HL-60 (cell line): ENCODE data around the gene COMMD10.

Experiments
- DNase-seq, 2 experiments: peaks; one replicate each; pipeline ENCODE4 v3.0.0-alpha.2; 2010 to 2020; ENCODE audit warnings: low read depth in 1 of 2, low spot score in 1 of 2
- H3K27ac ChIP-seq: fragments of 250-450 bp; sonication (Bioruptor Pico); replicated peaks from 2 replicates; pipeline ENCODE4 v1.5.1; 2020; ENCODE audit warnings: mild to moderate bottlenecking, moderate library complexity
- H3K27me3 ChIP-seq: fragments of 250-450 bp; sonication (Bioruptor Pico); 2 replicates; pipeline ENCODE4 v1.5.1; 2021; ENCODE audit warnings: mild to moderate bottlenecking, moderate library complexity; ENCODE audit not compliant: insufficient read depth, poor library complexity, severe bottlenecking
- H3K4me3 ChIP-seq: replicated peaks from 2 replicates; pipeline ENCODE4 v1.5.1; 2011; ENCODE audit warnings: mild to moderate bottlenecking, control low read depth, low read length; ENCODE audit not compliant: insufficient read depth
- CTCF ChIP-seq: IDR thresholded peaks from one replicate; pipeline ENCODE4 v1.5.1; 2011; ENCODE audit warnings: low read length, control low read depth, inconsistent platforms; ENCODE audit not compliant: insufficient read depth
- GABPA ChIP-seq: IDR thresholded peaks from 2 replicates; pipeline ENCODE4 v1.6.1; 2012; ENCODE audit warnings: low read depth
- POLR2AphosphoS5 ChIP-seq: IDR thresholded peaks from 2 replicates; pipeline ENCODE4 v1.6.1; 2012; ENCODE audit warnings: low read depth
- REST ChIP-seq: IDR thresholded peaks from 2 replicates; pipeline ENCODE4 v1.6.1; 2012; ENCODE audit warnings: low read depth; ENCODE audit not compliant: insufficient replicate concordance
- SPI1 ChIP-seq: IDR thresholded peaks from 2 replicates; pipeline ENCODE4 v1.6.1; 2012; ENCODE audit warnings: low read depth, mild to moderate bottlenecking, borderline replicate concordance

Gene COMMD10

GRCh38 chr5:116176121-116176520, 91.3 kb downstream of the COMMD10 start:
- Histone ChIP-seq H3K27me3 (no peaks in the 10 kb centered on the region), H3K27ac (no peak overlapping the region), H3K4me3 (no peak overlapping the region)
- DNase-seq: no peak
- TF ChIP-seq POLR2AphosphoS5 (no peak), REST (no peak), SPI1 (no peak), CTCF (no peak)

- Histone ChIP-seq H3K27me3 (no peaks in the 10 kb centered on the region), H3K27ac (no peak overlapping the region), H3K4me3 (no peak overlapping the region)
- DNase-seq: no peak
- TF ChIP-seq SPI1: no peak
- no peak for TF ChIP-seq REST
- TF ChIP-seq POLR2AphosphoS5: no peak
Observed at GRCh38 chr5:116178925-116179324, 94.1 kb downstream of the COMMD10 start.

- H3K4me3 ChIP-seq: no peak overlapping the region
- H3K27me3 ChIP-seq: no peaks in the 10 kb centered on the region
- TF ChIP-seq GABPA (no peak), CTCF (no peak), REST (no peak), SPI1 (no peak), POLR2AphosphoS5 (no peak)
- no peak for DNase-seq
- no peak overlapping the region for H3K27ac ChIP-seq
Observed at GRCh38 chr5:116209166-116209565, 124.3 kb downstream of the COMMD10 start.

- no peak for DNase-seq
- Histone ChIP-seq H3K27me3 (no peaks in the 10 kb centered on the region), H3K27ac (no peak overlapping the region), H3K4me3 (no peak overlapping the region)
- no peak for TF ChIP-seq REST
- no peak for TF ChIP-seq POLR2AphosphoS5
- TF ChIP-seq CTCF: no peak
- no peak for TF ChIP-seq GABPA
- TF ChIP-seq SPI1: no peak
Observed at GRCh38 chr5:116212225-116212624, 127.4 kb downstream of the COMMD10 start.
